G401.6 (cell line): ENCODE data around the gene BPGM.

Source experiments
- FAIRE-seq: peaks from 2 replicates; lab custom pipeline; 2012; peaks lifted over from hg19 to GRCh38; lab: Jason Lieb, UNC

Gene BPGM

GRCh38 chr7:134698481-134698880, 51.8 kb downstream of the BPGM start:
- no peak for FAIRE-seq

- no peak for FAIRE-seq
Measured at GRCh38 chr7:134699021-134699818, 52.6 kb downstream of the BPGM start.

- no peak for FAIRE-seq
Measured at GRCh38 chr7:134699899-134700298, 53.2 kb downstream of the BPGM start.

- no peak for FAIRE-seq
Measured at GRCh38 chr7:134701272-134701671, 54.6 kb downstream of the BPGM start.

GRCh38 chr7:134702366-134703240, 56.0 kb downstream of the BPGM start:
- FAIRE-seq: no peak

GRCh38 chr7:134703241-134703594, 56.6 kb downstream of the BPGM start:
- no peak for FAIRE-seq

- no peak for FAIRE-seq
Measured at GRCh38 chr7:134703782-134704181, 57.1 kb downstream of the BPGM start.

GRCh38 chr7:134704827-134705226, 58.2 kb downstream of the BPGM start:
- FAIRE-seq: no peak

- FAIRE-seq: no peak
Measured at GRCh38 chr7:134705716-134706115, 59.1 kb downstream of the BPGM start.

GRCh38 chr7:134706468-134706867, 59.8 kb downstream of the BPGM start:
- no peak for FAIRE-seq

- no peak for FAIRE-seq
Measured at GRCh38 chr7:134707663-134708378, 61.2 kb downstream of the BPGM start.

- FAIRE-seq: no peak
Measured at GRCh38 chr7:134708692-134709091, 62.0 kb downstream of the BPGM start.

- FAIRE-seq: no peak
Measured at GRCh38 chr7:134709197-134709596, 62.5 kb downstream of the BPGM start.

GRCh38 chr7:134710511-134710853, 63.8 kb downstream of the BPGM start:
- no peak for FAIRE-seq

- no peak for FAIRE-seq
Measured at GRCh38 chr7:134710854-134711624, 64.4 kb downstream of the BPGM start.

GRCh38 chr7:134712196-134712595, 65.5 kb downstream of the BPGM start:
- FAIRE-seq: no peak

- no peak for FAIRE-seq
Measured at GRCh38 chr7:134714470-134715205, 68.0 kb downstream of the BPGM start.

GRCh38 chr7:134718211-134718875, 71.7 kb downstream of the BPGM start:
- no peak for FAIRE-seq

GRCh38 chr7:134720091-134720935, 73.7 kb downstream of the BPGM start:
- FAIRE-seq: no peak

- no peak for FAIRE-seq
Measured at GRCh38 chr7:134721171-134721570, 74.5 kb downstream of the BPGM start.
